Spleen (tissue), 11 donors: Measurements from ENCODE around the gene APOL2. TPM values are rescaled to one million over a fixed set of nuclear protein-coding genes. Genes with fewer than 3 reads are reported as not detected.
A peak's percentile ranks its signal among the peaks of the same experiment; 100 is the strongest.

Experiments
- DNase-seq: peaks from one replicate; pipeline ENCODE4 v3.0.0-alpha.2; 2020
- H3K27ac ChIP-seq, 8 donors: fragments of 200-600 bp; sonication (generic) in 7 of 8; 1 replicate in 4 of 8; 2 replicates in 4 of 8; pipeline versions ENCODE4 v1.5.0 to v1.8.0; 2016 to 2021; ENCODE audit warnings: inconsistent platforms in 4 of 8, mild to moderate bottlenecking in 4 of 8, moderate library complexity in 1 of 8
- H3K27me3 ChIP-seq, 7 donors: fragments of 200-600 bp; sonication (generic) in 6 of 7; replicated peaks in 1 of 7; 1 replicate in 4 of 7; 2 replicates in 3 of 7; pipeline versions ENCODE4 v1.5.0 to v1.8.0; 2016 to 2021; ENCODE audit warnings: inconsistent platforms in 3 of 7, mild to moderate bottlenecking in 1 of 7
- H3K36me3 ChIP-seq, 6 donors: fragments of 200-600 bp; sonication (generic) in 5 of 6; 1 replicate in 4 of 6; 2 replicates in 2 of 6; pipeline versions ENCODE4 v1.5.0 to v1.8.0; 2016 to 2021; ENCODE audit warnings: inconsistent platforms in 2 of 6
- H3K4me1 ChIP-seq, 6 donors: fragments of 200-600 bp; sonication (generic) in 5 of 6; 1 replicate in 3 of 6; 2 replicates in 3 of 6; pipeline versions ENCODE4 v1.5.0 to v1.8.0; 2016 to 2021; ENCODE audit warnings: inconsistent platforms in 3 of 6
- H3K4me3 ChIP-seq, 8 donors: fragments of 200-600 bp; sonication (generic) in 7 of 8; 1 replicate in 4 of 8; 2 replicates in 4 of 8; pipeline versions ENCODE4 v1.5.0 to v1.8.0; 2016 to 2021; ENCODE audit warnings: inconsistent platforms in 4 of 8, mild to moderate bottlenecking in 4 of 8, moderate library complexity in 2 of 8
- H3K9me3 ChIP-seq, 8 donors: fragments of 200-600 bp; sonication (generic) in 7 of 8; 1 replicate in 4 of 8; 2 replicates in 4 of 8; pipeline versions ENCODE4 v1.5.0 to v1.8.0; 2016 to 2021; ENCODE audit warnings: inconsistent platforms in 4 of 8
- CTCF ChIP-seq, 11 experiments: fragments of 200-600 bp in 7 of 11; fragments of 450-650 bp in 4 of 11; sonication (generic) in 4 of 11; IDR thresholded peaks in 8 of 11; conservative IDR thresholded peaks in 3 of 11; 1 replicate in 7 of 11; 2 replicates in 4 of 11; pipeline versions ENCODE4 v1.4.0 to v1.8.0; 2016 to 2021; ENCODE audit warnings: antibody characterized with exemption in 11 of 11, inconsistent platforms in 4 of 11, mild to moderate bottlenecking in 1 of 11
- POLR2A ChIP-seq, 3 donors: fragments of 450-650 bp; IDR thresholded peaks; one replicate each; pipeline ENCODE4 v1.5.1; 2017; ENCODE audit warnings: antibody characterized with exemption in 3 of 3, mild to moderate bottlenecking in 1 of 3
- POLR2AphosphoS5 ChIP-seq, 3 donors: sonication (generic); formaldehyde crosslinking; IDR thresholded peaks; one replicate each; pipeline ENCODE4 v1.5.1; 2017; ENCODE audit warnings: antibody characterized with exemption in 3 of 3
- WGBS, 5 donors: extraction: QIAGEN DNeasy Blood & Tissue Kit in 3 of 5; methylation state at CpG; one replicate each; pipeline versions ENCODE4 v1.1.5 to v1.1.7; 2013 to 2018; 5-methylcytosine and 5-hydroxymethylcytosine counted together
- intact Hi-C: fragments of 100-400 bp; cut with DNase I; formaldehyde crosslinking; loops from one replicate; pipeline ENCODE4 v1.15.0; 2023; ENCODE audit warnings: low total_unique reads
- polyA plus RNA-seq, 3 donors: library from polyadenylated mRNA; stranded (reverse); fragments of 200-250 nt; gene quantifications; one replicate each; pipeline ENCODE4 v1.2.1, GENCODE V29; 2013
- total RNA-seq, 7 donors: library from RNA; depleted of rRNA in 3 of 7; stranded (reverse); fragments of >200 nt in 3 of 7; fragmentation: NEBNext Ultra II Directional in 4 of 7; extraction: Animal tissue kit (Norgen Biotek cat#: 25700) in 4 of 7; gene quantifications; one replicate each; pipeline versions ENCODE4 v1.1.0 to v1.2.1, GENCODE V29; 2016 to 2021
- donor health status: healthy with polysubstance abuse.
- donor health status: DM: no; HTN: no; CAD: no; lungs with moderate emphysema.
- donor health status: DM: no; HTN: no; CAD: no.
- donor health status: Bipolar disorder and iron deficiency.
- donor health status: healthy.
- donor health status: DM: no; HTN: no; CAD: no.
- donor health status: DM: yes; HTN: yes; CAD: no.

Gene APOL2
- total and polyA plus RNA-seq, 10 donors: 16.0 to 77.2 (median 57.2) TPM

GRCh38 chr22:36197514-36198146, 41.7 kb downstream of the APOL2 start:
- no peaks in the 10 kb centered on the region for H3K27me3 ChIP-seq
- H3K4me1 ChIP-seq: peaks cover 5 to 37% (median 27%) of the 10 kb centered on the region in 6 donors
- TF ChIP-seq POLR2A (IDR thresholded peaks at IDR 0.05): no peak
- no peak for TF ChIP-seq POLR2AphosphoS5 (IDR thresholded peaks at IDR 0.05)
- no peak for TF ChIP-seq CTCF (IDR thresholded peaks at IDR 0.05 in 8 of 11, conservative IDR thresholded peaks at IDR 0.05 in 3 of 11)
- 38 to 50% (median 45%) methylated on average over 8 of the region's 8 CpGs for WGBS, 5 donors
- peak overlapping the region in 4 of 8 donors; percentile 8 to 49 (median 45) for H3K27ac ChIP-seq
- intact Hi-C loops: loop anchor here (10.0 kb wide), 1 partner anchor 77 kb away; no protein-coding TSS in a partner anchor
- H3K4me3 ChIP-seq: no peak overlapping the region
- H3K36me3 ChIP-seq: no peaks in the 10 kb centered on the region
- DNase-seq: no peak
- H3K9me3 ChIP-seq: no peaks in the 10 kb centered on the region

- H3K36me3 ChIP-seq: no peaks in the 10 kb centered on the region
- H3K9me3 ChIP-seq: no peaks in the 10 kb centered on the region
- H3K4me3 ChIP-seq: no peak overlapping the region
- H3K27me3 ChIP-seq: no peaks in the 10 kb centered on the region
- intact Hi-C loops: loop anchor here (10.0 kb wide), 1 partner anchor 78 kb away; no protein-coding TSS in a partner anchor
- DNase-seq: no peak
- 10 to 19% (median 13%) methylated on average over 4 to 5 of the region's 5 CpGs for WGBS, 5 donors
- peaks cover 5 to 36% (median 25%) of the 10 kb centered on the region in 6 donors for H3K4me1 ChIP-seq
- no peak for TF ChIP-seq POLR2AphosphoS5 (IDR thresholded peaks at IDR 0.05)
- TF ChIP-seq POLR2A (IDR thresholded peaks at IDR 0.05): no peak
- no peak for TF ChIP-seq CTCF (IDR thresholded peaks at IDR 0.05 in 8 of 11, conservative IDR thresholded peaks at IDR 0.05 in 3 of 11)
- peak overlapping the region in 4 of 8 donors; percentile 1 to 49 (median 26) for H3K27ac ChIP-seq
These were observed 42.3 kb downstream of the APOL2 start for GRCh38 chr22:36197065-36197440.

- H3K9me3 ChIP-seq: no peaks in the 10 kb centered on the region
- no peaks in the 10 kb centered on the region for H3K36me3 ChIP-seq
- no peak for TF ChIP-seq POLR2AphosphoS5 (IDR thresholded peaks at IDR 0.05)
- no peak for TF ChIP-seq POLR2A (IDR thresholded peaks at IDR 0.05)
- TF ChIP-seq CTCF (IDR thresholded peaks at IDR 0.05 in 8 of 11, conservative IDR thresholded peaks at IDR 0.05 in 3 of 11): no peak
- DNase-seq: no peak
- intact Hi-C loops: loop anchor here (10.0 kb wide), 1 partner anchor 78 kb away; no protein-coding TSS in a partner anchor
- H3K4me1 ChIP-seq: peaks cover 5 to 36% (median 24%) of the 10 kb centered on the region in 6 donors
- H3K27ac ChIP-seq: peak overlapping the region in 4 of 8 donors; percentile 1 to 49 (median 42)
- H3K27me3 ChIP-seq: no peaks in the 10 kb centered on the region
- WGBS, 5 donors: 40 to 56% (median 49%) methylated on average over 6 of the region's 6 CpGs
- no peak overlapping the region for H3K4me3 ChIP-seq
These were observed 42.9 kb downstream of the APOL2 start for GRCh38 chr22:36196254-36197064.

GRCh38 chr22:36194971-36195370, 44.4 kb downstream of the APOL2 start:
- peak; percentile 33 to 80 (median 70) for TF ChIP-seq CTCF (IDR thresholded peaks at IDR 0.05 in 8 of 11, conservative IDR thresholded peaks at IDR 0.05 in 3 of 11)
- no peak for TF ChIP-seq POLR2A (IDR thresholded peaks at IDR 0.05)
- peak in 1 of 3 donors; percentile 46 for TF ChIP-seq POLR2AphosphoS5 (IDR thresholded peaks at IDR 0.05)
- Histone ChIP-seq H3K27ac (no peak overlapping the region), H3K4me3 (no peak overlapping the region), H3K27me3 (no peaks in the 10 kb centered on the region), H3K4me1 (peaks cover 5 to 36% (median 24%) of the 10 kb centered on the region in 6 donors), H3K9me3 (no peaks in the 10 kb centered on the region), H3K36me3 (no peaks in the 10 kb centered on the region)
- intact Hi-C loops: loop anchor here (10.0 kb wide), 1 partner anchor 80 kb away; no protein-coding TSS in a partner anchor
- 44 to 58% (median 50%) methylated on average over 5 of the region's 5 CpGs for WGBS, 5 donors
- peak; percentile 74 for DNase-seq
